ENCODE results near the gene COX20.

- TF ChIP-seq CTCF (optimal IDR thresholded peaks at IDR 0.05 in 1 of 3, IDR thresholded peaks at IDR 0.05 in 1 of 3, conservative IDR thresholded peaks at IDR 0.05 in 1 of 3; ENCODE audit: extremely low read depth in 1 of 3, insufficient read depth in 2 of 3, low read length in 3 of 3) = no peak
- TF ChIP-seq EZH2 (IDR thresholded peaks at IDR 0.05; ENCODE audit: low read length) = no peak
Observed at GRCh38 chr1:244862699-244863490, 27.4 kb downstream of the COX20 start.

All from keratinocyte (primary cell).